HG03571 (cell line): Measurements from ENCODE around the gene ILDR2.

Experiments used
- ATAC-seq: cut with Tn5 transposase; IDR thresholded peaks from one replicate; pipeline ENCODE4 v1.9.1; 2021; ENCODE audit not compliant: unreplicated experiment

ILDR2 gene

DNA sequence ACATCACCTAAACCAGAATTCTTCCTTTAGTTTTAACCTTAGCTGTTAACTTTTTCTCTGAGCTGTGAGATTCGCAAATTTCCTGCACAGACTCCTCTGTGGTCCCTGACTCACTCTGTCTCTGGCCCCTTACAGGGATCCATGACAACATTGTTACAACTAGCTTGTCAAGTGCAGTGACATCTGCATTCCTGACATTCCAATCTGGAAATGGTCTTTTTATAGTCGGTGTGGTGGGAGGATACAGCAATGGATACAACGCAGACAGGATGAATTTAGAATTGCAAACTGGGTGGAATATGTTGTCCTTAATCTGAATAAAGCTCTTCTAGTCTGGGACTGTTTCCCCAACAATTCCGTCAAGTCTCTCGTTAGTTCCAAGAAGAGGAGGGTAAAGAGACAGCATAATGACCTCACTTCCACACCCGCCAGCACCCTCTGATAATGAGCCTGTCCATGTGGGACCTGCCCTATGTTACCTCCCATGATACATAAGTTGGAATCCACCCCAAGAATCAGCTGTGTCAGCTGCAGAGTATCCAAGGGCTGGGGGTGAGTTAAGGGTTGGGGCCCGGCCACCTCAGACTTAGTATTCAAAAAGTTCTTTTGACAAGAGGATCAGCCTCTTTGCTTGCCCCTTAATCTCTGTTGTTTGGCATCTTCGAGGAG, 49.4 kb downstream of the ILDR2 start:
- no peak for ATAC-seq

DNA sequence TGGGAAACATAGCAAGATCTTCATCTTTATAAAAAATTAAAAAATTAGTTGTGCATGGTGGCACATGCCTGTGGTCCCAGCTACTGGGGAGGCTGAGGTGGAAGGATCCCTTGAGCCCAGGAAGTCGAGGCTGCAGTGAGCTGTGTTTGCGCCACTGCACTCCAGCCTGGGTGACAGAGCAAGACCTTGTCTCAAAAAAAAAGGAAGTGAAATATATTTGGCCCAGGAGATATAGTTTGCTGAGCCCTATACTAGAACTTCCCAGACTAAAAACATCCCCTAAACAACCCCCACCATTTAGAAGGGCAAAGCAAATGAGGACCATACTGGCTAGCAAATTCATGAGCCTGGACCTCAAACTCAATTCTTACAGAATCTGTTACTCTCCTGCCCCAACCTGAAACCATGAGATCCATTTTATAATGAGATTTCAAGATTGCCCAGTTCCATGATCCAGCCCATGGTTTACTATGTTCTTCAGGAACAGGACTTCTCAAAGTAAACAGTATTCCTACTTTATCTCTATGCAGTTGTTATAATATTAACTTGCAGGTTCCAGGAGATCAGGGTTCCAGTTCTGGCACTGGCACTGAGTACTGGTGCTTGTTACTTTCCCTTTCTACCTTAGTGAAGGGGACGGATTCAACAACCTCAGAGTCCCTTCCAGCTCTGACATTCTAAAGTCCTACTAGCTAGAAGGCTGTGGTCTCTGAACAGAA, 50.4 kb downstream of the ILDR2 start:
- ATAC-seq, result no peak

DNA sequence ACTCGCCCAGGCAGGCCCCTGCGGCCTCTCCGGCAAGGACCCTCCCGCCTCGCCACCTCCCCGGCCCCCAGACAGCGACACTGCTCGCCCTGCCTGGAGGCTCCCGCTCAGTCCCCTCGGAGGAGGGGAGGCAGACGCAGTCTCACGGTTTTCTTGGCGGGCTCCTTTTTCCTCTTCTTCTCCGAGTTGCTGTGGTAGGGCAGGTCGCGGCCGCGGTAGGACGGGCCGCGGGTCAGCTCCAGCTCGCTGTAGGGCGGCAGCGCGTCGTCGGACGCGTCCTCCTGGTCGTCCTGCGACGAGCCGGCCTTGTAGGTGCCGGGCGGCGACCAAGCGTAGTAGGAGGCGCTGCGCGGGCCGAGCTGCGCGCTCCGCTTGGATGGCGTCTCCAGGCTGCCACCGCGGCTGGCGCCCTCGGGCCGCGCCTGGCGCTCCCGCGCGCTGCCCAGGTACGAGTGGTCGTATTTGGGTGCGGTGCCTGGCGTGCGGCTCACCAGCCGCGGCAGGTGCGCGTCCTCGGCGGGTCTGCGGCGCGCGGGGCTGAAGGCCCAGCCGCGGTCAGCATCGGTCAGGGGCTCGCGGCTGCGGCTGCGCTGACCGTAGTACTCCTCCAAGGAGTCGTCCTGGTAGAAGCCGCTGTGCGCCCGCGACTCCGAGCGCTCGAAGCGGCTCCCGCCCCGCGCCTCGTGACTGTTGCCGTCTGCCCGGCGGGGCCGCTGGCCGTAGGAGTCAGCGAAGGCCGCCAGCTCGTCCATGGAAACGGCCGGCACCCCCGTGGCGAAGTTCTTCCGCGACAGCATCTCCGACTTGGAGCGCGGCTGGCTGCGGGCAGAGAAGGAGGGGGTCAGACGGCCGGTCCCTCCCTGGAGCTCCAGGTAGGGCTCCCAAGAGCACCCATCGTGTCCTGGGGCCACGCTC, 54.5 kb downstream of the ILDR2 start:
- ATAC-seq, result no peak

GRCh38 chr1:166918956-166919316, 56.4 kb downstream of the ILDR2 start:
- no peak for ATAC-seq

GRCh38 chr1:166918088-166918955, 57.0 kb downstream of the ILDR2 start:
- ATAC-seq, result no peak

DNA sequence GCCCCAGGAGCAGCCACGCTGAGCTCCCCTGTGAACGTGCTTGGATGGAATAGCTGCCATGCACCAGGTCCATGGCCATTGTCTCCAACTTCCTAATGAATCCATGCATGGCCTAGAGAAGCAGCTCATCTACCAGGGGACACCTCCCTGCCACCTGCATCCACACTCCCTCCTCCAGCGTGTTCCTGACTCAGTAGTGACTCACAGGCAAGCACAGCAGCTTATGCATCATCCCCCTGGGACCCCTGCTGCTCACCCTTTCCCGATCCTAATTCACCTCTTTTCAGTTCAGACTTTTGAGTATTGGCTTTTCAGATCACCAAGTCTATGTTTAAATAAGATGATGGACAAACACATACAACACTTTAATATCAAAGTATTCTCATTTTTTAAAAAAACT, 59.4 kb downstream of the ILDR2 start:
- no peak for ATAC-seq

DNA sequence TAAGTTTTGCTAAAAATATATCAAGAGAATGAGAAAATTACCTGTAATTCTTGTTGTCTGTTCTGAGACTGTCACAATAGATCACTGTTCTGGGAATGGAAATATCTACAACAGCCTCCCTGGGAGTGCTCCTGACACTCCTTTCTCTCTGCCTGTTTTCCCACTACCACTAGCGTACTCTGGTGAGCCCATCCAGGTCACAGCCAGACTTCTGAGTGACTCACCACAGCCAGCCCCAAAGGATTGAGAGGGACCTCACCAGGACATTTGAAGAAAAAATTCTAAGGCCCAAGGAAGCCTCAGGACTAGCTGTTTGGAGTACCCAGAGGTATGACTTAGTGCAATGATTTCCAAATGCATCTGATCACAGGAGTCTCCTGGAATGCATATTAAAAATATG, 60.3 kb downstream of the ILDR2 start:
- no peak for ATAC-seq

GRCh38 chr1:166914111-166914510, 61.2 kb downstream of the ILDR2 start:
- ATAC-seq, result no peak

- no peak for ATAC-seq
Observed at GRCh38 chr1:166911624-166912023, 63.7 kb downstream of the ILDR2 start.

GRCh38 chr1:166910396-166910994, 64.8 kb downstream of the ILDR2 start:
- peak; percentile 95 for ATAC-seq

- ATAC-seq, result no peak
Observed at GRCh38 chr1:166908942-166909341, 66.4 kb downstream of the ILDR2 start.

- no peak for ATAC-seq
Observed at GRCh38 chr1:166907763-166908162, 67.6 kb downstream of the ILDR2 start.

- ATAC-seq, result no peak
Observed at GRCh38 chr1:166907051-166907450, 68.3 kb downstream of the ILDR2 start.

DNA sequence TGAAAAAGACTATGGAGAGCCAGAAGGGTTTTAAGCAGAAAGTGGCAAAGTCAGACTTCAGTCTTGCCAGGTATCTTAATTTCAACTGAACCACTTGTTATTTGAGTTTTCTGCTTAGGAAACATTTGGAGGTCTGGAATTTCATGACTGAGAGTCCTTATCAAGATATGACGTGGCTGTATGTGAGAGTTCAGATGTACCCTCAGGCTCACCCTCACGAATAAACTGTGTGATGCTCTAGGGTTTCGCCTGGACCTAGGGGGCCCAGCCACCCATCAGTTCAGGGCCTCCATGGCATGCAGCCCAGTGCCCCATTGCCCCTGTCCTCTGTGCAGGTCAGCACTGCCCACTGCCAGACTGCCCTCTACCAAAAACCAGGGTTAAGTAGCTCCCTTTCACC, 68.7 kb downstream of the ILDR2 start:
- ATAC-seq, result no peak

GRCh38 chr1:166905900-166906299, 69.4 kb downstream of the ILDR2 start:
- ATAC-seq, result no peak

DNA sequence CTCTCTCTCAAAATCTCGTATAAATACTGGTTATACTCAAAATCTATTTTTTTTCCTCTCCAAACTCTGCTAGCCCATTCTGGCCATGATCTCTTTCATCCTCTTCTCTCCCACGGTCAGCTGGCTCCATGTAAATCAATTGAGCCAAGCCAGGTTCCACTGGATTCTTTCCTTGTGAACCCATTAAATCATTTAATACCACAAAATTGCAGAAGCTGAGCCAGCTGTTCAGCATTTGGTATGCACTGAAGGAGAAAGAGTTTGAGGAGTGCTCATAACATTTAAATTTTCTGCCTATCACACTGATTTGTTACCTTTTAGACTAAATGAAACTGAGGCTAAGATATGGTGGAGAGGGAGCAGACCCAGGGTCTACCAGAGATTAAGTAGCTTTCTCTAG, 70.2 kb downstream of the ILDR2 start:
- no peak for ATAC-seq

GRCh38 chr1:166903232-166903631, 72.1 kb downstream of the ILDR2 start:
- no peak for ATAC-seq

DNA sequence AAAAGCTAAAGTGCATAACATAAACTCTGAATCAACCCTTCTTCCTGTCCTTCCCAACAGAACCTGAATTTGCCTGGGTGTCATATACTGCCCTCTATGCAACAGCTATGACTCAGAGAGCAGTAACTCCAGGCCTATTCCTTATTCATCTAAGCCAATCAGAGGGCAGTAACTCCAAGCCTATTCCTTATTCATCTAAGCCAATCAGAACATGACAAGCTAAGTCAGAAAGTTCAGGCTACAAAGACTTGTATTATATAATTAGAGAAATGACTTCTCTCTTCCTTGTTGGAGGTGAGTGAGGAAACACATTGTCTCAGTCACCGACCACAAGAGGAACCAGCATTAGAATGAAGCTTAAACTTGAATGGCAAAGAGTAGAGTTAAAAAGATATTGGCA, 73.1 kb downstream of the ILDR2 start:
- ATAC-seq, result no peak

DNA sequence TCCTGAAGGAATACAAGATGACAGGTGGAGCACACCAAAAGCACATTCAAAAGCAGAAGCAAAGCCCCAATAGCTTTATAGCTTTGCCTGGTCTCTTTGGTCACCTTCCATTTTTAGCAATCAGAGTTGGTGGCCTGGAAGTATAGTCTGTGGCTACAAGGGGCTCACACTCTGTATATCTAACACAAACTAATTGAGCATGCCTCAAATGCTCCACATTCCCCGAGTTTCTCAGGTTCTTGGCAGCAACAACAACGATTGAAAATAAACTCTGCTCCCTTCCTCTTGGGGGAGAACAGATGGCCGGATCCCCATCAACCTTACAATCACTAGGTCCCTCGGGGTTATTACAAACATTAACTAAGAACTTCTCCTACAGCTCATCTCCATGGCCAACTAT, 74.4 kb downstream of the ILDR2 start:
- ATAC-seq, result no peak

DNA sequence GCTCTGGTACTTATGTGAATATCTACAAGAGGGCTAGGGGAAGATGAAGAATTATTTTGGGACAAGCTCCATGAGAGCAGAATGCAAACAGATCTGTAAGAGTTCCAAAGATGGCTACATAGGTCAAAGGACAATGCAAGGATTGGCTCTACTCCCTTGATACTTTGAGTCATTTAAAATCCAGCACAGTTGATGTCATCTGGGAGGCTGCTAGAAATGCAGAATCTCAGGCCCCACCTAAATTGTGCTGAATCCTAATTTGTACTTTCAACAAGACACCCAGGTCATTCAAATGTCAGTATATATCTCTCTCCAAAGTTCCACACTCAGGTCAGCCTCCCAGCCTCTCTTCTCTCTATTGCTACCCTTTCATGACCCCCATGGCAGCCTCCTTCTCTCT, 75.6 kb downstream of the ILDR2 start:
- no peak for ATAC-seq

GRCh38 chr1:166895766-166896165, 79.6 kb downstream of the ILDR2 start:
- no peak for ATAC-seq
